ENCODE data around the gene RANBP1. TPM values are rescaled to one million over a fixed set of nuclear protein-coding genes. Genes with fewer than 3 reads are reported as not detected.

RANBP1 gene
- total RNA-seq, 1 donor, result 200 TPM

DNA sequence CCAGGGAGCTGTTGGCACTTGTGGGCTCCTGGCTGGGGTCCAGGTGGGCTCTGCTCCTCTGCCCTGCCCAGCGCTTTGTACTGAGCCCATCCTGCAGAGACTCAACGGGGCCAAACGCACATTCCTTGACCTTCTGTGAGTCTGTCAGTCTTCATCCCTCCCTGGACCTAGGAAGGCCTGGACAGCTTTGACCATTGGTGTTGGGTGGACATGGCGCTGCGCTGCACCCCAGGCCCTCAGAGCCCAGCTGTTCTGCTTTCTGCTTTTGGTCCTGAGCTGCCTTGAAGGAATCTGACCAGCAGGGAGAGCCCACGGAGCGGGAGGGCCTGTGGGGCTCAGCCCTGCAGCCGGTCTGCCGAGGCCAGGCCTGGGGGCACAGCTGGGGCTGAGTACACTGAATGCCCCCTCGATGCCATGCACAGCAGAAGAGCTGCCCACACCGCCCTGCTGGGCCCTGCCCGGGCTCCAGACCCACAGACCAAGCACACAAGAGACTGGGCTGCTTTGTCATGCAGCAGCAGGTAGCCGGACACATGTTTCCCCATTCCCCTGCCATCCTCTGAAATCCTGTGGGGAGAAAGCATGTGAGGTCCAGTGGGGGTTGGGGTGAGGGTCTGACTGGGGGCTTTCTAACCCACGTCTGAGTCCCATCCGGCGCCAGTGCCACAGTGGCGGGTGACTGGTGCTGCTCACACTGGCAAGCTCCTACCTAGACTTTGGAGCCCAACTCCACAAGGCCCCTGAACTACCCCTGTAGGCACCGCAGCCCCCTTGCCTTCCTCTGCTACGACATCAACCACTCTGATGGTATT is 59.1 kb downstream of the RANBP1 start:
- H3K4me3 ChIP-seq (ENCODE audit: low read depth, low read length), result no peak overlapping the region
- DNase-seq (ENCODE audit: low read depth), result peak; percentile 13
- TF ChIP-seq, protein P1, sequence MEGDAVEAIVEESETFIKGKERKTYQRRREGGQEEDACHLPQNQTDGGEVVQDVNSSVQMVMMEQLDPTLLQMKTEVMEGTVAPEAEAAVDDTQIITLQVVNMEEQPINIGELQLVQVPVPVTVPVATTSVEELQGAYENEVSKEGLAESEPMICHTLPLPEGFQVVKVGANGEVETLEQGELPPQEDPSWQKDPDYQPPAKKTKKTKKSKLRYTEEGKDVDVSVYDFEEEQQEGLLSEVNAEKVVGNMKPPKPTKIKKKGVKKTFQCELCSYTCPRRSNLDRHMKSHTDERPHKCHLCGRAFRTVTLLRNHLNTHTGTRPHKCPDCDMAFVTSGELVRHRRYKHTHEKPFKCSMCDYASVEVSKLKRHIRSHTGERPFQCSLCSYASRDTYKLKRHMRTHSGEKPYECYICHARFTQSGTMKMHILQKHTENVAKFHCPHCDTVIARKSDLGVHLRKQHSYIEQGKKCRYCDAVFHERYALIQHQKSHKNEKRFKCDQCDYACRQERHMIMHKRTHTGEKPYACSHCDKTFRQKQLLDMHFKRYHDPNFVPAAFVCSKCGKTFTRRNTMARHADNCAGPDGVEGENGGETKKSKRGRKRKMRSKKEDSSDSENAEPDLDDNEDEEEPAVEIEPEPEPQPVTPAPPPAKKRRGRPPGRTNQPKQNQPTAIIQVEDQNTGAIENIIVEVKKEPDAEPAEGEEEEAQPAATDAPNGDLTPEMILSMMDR (IDR thresholded peaks at IDR 0.05; ENCODE audit: insufficient read depth, low read depth, low read length), result peak; percentile 36

DNA sequence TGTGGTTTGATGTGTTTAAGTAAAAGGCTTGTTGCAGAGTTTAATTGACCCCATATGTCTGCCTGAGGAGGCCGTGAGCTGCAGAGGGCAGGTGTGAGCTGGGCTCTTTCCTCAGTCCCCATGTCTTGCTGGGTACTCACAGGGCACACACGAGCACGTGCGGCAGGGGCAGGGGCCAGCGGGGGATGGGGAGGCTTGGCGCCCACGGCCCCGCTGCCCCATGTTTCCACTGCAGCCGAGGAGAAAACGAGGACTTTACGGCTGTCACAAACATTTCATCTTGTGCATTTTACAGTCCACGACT is 59.6 kb downstream of the RANBP1 start:
- DNase-seq (ENCODE audit: low read depth), result peak; percentile 13
- TF ChIP-seq, protein P1 (IDR thresholded peaks at IDR 0.05; ENCODE audit: insufficient read depth, low read depth, low read length), result no peak
- no peak overlapping the region for H3K4me3 ChIP-seq (ENCODE audit: low read depth, low read length)

DNA sequence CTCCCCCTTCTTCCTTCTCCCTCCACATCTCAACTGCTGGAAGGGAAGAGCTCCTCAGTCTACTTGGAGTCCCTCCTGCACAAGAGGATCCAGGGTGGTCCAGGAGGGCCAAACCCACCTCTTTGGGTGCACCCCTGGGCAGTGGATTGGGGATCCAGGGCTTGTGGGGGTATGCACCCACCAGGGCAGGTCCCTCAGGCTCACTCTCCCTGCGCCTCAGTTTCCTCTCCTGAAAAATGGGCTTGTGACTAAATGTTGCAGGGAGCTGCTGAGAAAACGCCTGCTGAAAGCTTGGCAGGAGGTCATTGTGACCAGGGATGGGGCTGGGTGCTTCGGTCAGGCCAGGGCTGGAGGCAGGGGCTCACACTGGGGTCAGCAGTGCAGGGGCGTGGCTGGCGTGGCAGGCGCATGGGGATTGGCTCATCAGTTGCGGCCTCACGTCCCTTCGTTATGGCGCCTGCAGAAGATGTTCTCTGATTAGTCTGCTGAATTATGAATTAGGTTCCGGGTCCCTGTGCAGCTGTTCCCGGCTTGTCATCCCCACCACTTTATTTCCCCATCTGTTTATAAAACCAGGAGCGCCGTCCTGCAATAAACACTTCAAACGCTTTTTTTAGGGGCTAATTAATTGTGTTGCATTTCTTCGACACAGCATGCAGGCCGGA is 60.6 kb downstream of the RANBP1 start:
- TF ChIP-seq, protein P1 (IDR thresholded peaks at IDR 0.05; ENCODE audit: insufficient read depth, low read depth, low read length), result no peak
- DNase-seq (ENCODE audit: low read depth), result no peak
- no peak overlapping the region for H3K4me3 ChIP-seq (ENCODE audit: low read depth, low read length)

Small RNA genes within 50 kb of the gene (small RNA-seq; reads per million reads assigned to genes)
- gene MIR6816 (not detected), gene RF00017 (not detected), gene RF00599 (not detected)

Other genes with a start within 250 kb of the RANBP1 start
- 173 and 236 TPM in 2 replicates for gene COMT, start 174.3 kb upstream of the RANBP1 start, total RNA-seq
- gene TXNRD2, start 174.3 kb upstream of the RANBP1 start, total RNA-seq, result 34.8 and 39.3 TPM in 2 replicates
- gene ARVCF, start 99.3 kb upstream of the RANBP1 start, total RNA-seq, result 6.0 and 8.4 TPM in 2 replicates
- 30.2 and 32.5 TPM in 2 replicates for gene TANGO2, start 95.0 kb upstream of the RANBP1 start, total RNA-seq
- 30.7 and 34.1 TPM in 2 replicates for gene DGCR8, start 35.9 kb upstream of the RANBP1 start, total RNA-seq
- gene TRMT2A, start 1.1 kb downstream of the RANBP1 start, total RNA-seq, result 35.4 and 45.3 TPM in 2 replicates
- 8.1 and 10.8 TPM in 2 replicates for gene ZDHHC8, start 15.7 kb downstream of the RANBP1 start, total RNA-seq
- 0.43 and 0.97 TPM in 2 replicates for gene CCDC188, start 35.0 kb downstream of the RANBP1 start, total RNA-seq
- 0.97 and 1.3 TPM in 2 replicates for gene RTN4R, start 152.2 kb downstream of the RANBP1 start, total RNA-seq
- gene DGCR6L, start 204.0 kb downstream of the RANBP1 start, total RNA-seq, result 47.1 and 63.1 TPM in 2 replicates